MG63 (cell line): ENCODE results near the gene VPS35. TPM values are rescaled to one million over a fixed set of nuclear protein-coding genes. Genes with fewer than 3 reads are reported as not detected.

ENCODE experiments used
- DNase-seq: peaks from one replicate; pipeline ENCODE4 v3.0.0-alpha.2; 2020
- H3K27me3 ChIP-seq: fragments of 250-450 bp; sonication (Bioruptor Pico); 2 replicates; pipeline ENCODE4 v1.5.1; 2020; ENCODE audit warnings: mild to moderate bottlenecking, moderate library complexity
- H3K36me3 ChIP-seq: fragments of 250-450 bp; sonication (Bioruptor Pico); 2 replicates; pipeline ENCODE4 v1.5.1; 2020; ENCODE audit warnings: mild to moderate bottlenecking, moderate library complexity
- H3K4me3 ChIP-seq: fragments of 250-450 bp; sonication (Bioruptor Pico); 2 replicates; pipeline ENCODE4 v1.5.1; 2020; ENCODE audit warnings: mild to moderate bottlenecking, moderate library complexity
- H3K9me3 ChIP-seq: fragments of 250-450 bp; sonication (Bioruptor Pico); 2 replicates; pipeline ENCODE4 v1.5.1; 2020; ENCODE audit warnings: mild to moderate bottlenecking, moderate library complexity
- total RNA-seq: library from RNA; depleted of rRNA; stranded (reverse); fragments of >200 nt; shearing (Covaris generic); gene quantifications from 2 replicates; pipeline ENCODE4 v1.2.3, GENCODE V29; 2014; ENCODE audit warnings: low replicate concordance

The VPS35 gene
- total RNA-seq, 1 experiment from 2014 or later, result 134 TPM

DNA sequence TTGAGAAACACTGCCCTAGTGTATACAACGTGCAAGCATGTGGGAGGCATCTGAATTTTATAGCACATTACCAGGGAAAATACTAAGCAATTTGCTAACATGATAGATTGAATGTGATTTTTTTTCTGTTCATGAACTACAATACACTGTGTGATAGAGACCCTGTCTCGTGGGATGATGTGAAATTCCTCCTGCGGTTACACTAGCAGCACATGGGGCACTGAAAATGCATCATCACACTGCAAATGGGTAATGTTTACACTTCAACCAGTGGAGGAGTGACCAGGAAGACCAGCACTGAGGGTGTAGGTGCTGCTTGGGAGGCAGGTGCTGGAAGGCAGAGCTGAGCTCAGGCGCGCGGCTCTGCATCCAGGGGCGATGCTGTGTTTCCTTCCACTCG is 29.2 kb upstream of the VPS35 start:
- no peak overlapping the region for H3K4me3 ChIP-seq
- no peaks in the 10 kb centered on the region for H3K36me3 ChIP-seq
- 0 out of 2 replicates have a peak, but pooled peaks cover 1% of the 10 kb centered on the region for H3K9me3 ChIP-seq
- H3K27me3 ChIP-seq, result no peaks in the 10 kb centered on the region
- no peak for DNase-seq

DNA sequence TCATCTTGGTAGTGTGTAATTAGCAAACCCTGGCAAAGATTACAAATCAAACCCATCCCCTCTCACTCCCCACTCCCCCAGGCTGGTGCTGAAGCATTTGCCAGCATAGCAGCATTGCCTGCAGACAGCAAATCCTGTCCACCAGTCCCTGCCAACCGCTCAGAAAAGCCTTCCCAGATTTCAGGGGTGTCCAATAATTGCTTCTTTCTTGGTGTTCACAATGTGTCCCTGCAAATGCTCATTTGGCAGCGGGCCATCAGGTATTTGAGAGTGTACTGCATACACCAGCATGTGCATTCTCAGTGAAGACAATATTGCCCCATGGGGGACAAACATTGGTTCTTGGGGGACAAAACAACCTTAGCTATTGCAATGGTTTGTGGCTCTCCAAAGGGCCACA is 28.7 kb upstream of the VPS35 start:
- no peaks in the 10 kb centered on the region for H3K27me3 ChIP-seq
- no peak for DNase-seq
- H3K9me3 ChIP-seq, result no peaks in the 10 kb centered on the region
- no peak overlapping the region for H3K4me3 ChIP-seq
- H3K36me3 ChIP-seq, result no peaks in the 10 kb centered on the region

DNA sequence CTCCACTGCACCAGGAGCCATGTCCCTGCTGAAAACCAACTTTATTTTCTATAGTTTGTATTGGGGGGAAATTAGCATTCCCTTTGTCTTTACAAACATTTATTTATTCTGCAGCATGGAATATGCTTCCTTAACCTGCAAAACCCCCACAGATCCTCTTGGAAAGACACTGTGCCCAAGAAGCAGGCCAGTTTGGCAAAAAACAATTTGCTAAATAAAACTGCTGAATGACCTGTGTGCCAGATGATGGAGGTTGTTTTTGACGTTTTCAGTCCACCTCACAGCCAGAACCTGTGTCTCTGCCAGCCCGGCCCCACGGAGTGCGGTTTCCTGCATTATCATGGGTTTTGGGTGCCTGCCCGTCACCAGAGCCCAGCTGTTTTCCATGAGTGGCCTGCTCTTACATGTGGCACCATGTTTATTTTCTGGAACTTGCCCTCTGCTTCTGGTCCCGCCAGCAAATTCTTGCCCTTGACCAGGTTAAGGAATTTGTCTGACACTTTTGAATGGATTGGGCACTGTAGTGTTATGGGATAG is 26.9 kb upstream of the VPS35 start:
- Histone ChIP-seq H3K36me3 (no peaks in the 10 kb centered on the region), H3K9me3 (no peaks in the 10 kb centered on the region), H3K27me3 (no peaks in the 10 kb centered on the region), H3K4me3 (no peak overlapping the region)
- peak; percentile 81 for DNase-seq

DNA sequence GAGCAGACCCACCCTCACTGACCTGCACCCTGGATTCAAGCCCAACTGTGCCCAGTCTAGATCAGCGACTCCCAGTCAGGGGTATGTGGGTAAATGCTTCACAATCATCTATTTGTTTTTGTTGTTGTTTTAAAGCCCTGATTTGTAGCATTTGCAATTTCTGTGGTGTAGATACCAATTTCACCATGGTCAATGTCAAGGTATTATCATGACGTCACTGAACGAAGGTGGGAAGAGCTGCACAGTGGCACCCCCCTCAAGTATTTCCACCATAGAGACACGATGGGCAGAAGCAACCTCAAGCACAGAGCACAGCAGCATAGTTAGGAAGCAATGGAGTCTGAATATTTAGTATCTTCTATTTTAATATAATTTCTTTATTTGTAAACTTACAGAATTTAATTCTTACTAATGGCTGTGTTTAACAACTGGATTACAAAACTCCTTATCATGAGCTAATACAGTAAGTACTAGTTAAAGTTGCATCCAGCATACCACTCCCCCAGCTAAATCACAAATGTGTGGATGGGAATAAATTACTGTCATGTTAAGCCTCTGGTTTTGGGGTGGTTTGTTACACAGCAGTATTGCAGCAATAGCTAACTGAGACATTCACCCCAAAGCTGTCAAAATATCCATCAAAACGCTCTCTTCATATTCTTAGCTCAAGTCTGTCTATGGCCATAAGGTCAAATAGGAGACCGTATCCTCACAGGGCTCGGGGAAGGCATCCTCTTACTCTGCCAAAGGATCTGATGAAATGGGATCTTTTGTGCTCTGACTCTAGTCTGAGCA is 26.0 kb upstream of the VPS35 start:
- H3K4me3 ChIP-seq, result no peak overlapping the region
- H3K9me3 ChIP-seq, result no peaks in the 10 kb centered on the region
- no peak for DNase-seq
- no peaks in the 10 kb centered on the region for H3K27me3 ChIP-seq
- no peaks in the 10 kb centered on the region for H3K36me3 ChIP-seq

DNA sequence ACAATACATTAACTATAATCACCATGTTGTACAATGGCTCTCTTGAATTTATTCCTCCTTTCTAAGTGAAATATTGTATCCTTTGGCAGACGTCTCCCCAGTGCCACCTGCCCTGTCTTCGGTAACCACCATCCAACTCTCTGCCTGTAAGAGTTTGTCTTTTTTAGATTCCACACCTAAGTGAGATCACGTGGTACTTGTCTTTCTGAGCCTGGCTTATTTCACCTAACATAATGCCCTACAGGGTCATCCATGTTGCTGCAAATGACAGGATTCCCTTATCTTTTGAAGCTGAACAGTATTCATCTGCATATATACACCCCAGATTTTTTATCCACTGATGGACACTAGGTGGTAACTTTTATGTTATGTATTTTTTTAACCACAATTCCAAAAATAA is 24.7 kb upstream of the VPS35 start:
- Histone ChIP-seq H3K27me3 (no peaks in the 10 kb centered on the region), H3K9me3 (no peaks in the 10 kb centered on the region)

DNA sequence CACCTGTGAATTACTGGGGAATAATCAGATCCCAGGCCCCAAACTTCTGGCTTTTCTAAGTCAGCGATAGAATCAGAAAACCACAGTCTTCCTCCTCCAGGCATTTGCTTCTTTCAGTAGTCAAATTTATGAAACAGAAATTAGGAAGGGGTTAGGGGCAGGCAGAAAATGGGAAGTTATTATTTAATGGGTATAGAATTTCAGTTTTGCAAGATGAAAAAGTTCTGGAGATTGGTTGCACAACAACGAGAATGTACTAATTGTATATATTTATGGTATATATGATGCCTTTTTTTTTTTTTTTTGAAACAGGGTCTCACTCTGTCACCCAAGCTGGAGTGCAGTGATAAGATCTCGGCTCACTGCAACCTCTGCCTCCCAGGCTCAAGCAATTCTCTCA is 23.9 kb upstream of the VPS35 start:
- no peaks in the 10 kb centered on the region for H3K27me3 ChIP-seq
- no peaks in the 10 kb centered on the region for H3K36me3 ChIP-seq
- no peak overlapping the region for H3K4me3 ChIP-seq
- H3K9me3 ChIP-seq, result no peaks in the 10 kb centered on the region
- no peak for DNase-seq

More for the DNA sequence above, 24.7 kb upstream of the VPS35 start:
- Histone ChIP-seq H3K36me3 (no peaks in the 10 kb centered on the region), H3K4me3 (no peak overlapping the region)
- DNase-seq, result no peak

DNA sequence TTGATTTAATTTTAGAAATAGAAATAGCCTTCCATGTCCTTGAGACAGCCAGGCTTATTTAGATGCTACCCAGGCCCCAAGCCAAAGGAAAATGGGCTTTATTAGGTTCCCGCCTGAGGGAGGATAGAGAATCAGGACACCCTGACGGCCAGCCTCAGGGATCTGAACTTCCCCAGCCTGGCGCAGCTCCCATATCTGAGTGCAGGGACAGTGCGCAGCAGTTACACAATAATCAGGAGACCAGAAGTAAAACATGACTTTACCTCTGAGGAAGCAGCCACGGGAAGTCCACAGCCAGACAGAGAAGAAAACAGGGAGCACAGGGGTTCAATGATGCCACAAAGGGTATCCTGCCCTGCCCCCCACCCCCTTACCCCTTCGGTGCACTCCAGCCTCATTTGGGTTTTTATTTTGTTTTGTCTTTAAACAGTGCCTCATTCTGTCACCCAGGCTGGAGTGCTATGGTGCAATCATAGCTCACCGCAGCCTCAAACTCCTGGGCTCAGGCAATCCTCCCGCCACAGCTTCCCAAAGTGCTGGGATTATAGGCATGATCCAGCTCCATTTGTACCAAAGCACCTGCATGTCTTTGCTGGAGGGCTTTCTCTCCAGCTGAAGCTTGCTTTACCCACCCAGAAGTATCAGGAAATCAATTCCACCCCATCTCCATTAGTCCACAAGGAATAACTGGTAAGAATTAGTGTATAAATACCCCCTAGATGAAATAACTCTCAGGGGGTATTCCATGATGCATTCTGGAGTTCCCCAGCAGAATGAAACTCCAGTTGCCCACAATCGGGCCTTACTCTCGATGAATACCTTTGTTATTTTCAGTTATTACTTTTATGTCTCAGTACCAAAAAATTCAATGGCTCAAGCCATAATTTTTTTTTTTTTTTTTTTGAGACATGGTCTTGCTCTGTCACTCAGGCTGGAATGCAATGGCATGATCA is 22.4 kb upstream of the VPS35 start:
- Histone ChIP-seq H3K4me3 (no peak overlapping the region), H3K36me3 (no peaks in the 10 kb centered on the region), H3K9me3 (no peaks in the 10 kb centered on the region), H3K27me3 (no peaks in the 10 kb centered on the region)
- no peak for DNase-seq

DNA sequence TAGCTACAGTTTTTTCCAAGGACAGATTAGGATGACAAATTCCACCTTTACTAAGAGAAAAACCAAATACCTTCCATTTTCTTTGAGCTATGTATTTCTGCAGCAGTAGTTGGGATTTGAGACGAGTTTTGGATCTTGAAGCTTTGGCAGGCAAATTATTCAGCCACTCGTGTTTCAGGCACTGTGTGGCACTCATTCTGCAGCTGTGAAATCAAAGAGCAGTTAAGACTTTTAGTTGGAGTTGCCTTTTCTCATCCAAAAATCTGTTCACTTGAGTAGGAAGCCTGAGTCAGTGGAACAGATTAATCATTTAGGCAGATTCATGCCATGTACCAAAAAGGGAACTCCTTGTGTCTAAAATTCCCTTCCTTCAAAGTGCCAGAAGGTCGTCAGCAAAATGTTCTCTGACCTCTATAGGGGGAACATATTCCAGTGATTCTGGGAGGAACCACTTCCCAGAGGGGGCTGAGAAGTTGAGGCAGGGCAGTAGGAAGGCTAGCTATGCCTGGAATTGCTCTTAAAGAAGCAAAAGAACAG is 20.6 kb upstream of the VPS35 start:
- H3K36me3 ChIP-seq, result no peaks in the 10 kb centered on the region
- no peaks in the 10 kb centered on the region for H3K27me3 ChIP-seq
- H3K9me3 ChIP-seq, result no peaks in the 10 kb centered on the region
- no peak overlapping the region for H3K4me3 ChIP-seq
- no peak for DNase-seq

DNA sequence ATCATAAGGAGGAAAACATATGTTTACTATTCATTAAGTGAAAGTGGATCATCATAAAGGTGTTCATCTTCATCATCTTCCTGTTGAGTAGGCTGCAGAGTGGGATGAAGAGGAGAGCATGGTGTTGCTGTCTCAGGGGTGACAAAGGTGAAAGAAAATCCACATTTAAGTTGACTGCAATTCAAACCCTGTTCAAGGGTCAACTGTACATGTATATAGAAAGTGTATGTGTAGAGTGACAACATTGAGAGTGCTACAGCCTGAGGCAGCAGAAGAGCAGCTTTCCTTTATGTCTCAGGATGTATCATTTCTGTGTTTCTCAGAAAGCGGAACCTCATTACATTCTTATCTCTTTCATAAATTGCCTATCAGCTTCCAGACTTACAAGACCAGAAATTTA is 17.7 kb upstream of the VPS35 start:
- no peaks in the 10 kb centered on the region for H3K9me3 ChIP-seq
- peaks cover 3% of the 10 kb centered on the region; the same call in 1 of the 2 replicates for H3K36me3 ChIP-seq
- no peaks in the 10 kb centered on the region for H3K27me3 ChIP-seq
- H3K4me3 ChIP-seq, result no peak overlapping the region
- no peak for DNase-seq

DNA sequence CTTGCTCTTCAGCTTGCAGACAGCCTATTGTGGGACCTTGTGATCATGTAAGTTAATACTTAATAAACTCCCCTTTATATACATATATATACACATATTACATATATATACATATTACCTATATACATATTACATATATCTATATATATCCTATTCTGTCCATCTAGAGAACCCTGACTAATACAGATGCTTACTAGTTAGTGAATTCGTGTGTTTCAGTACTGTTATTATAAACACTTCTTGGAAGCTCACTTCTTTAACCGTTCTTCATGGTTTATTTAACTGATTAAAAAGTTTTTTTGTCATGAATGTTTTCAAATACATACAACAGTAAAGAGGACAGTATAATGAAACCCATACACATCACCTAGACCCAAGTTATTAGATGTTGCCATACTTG is 13.1 kb upstream of the VPS35 start:
- Histone ChIP-seq H3K9me3 (no peaks in the 10 kb centered on the region), H3K27me3 (no peaks in the 10 kb centered on the region), H3K36me3 (peaks cover 30% of the 10 kb centered on the region), H3K4me3 (no peak overlapping the region)
- DNase-seq, result no peak

DNA sequence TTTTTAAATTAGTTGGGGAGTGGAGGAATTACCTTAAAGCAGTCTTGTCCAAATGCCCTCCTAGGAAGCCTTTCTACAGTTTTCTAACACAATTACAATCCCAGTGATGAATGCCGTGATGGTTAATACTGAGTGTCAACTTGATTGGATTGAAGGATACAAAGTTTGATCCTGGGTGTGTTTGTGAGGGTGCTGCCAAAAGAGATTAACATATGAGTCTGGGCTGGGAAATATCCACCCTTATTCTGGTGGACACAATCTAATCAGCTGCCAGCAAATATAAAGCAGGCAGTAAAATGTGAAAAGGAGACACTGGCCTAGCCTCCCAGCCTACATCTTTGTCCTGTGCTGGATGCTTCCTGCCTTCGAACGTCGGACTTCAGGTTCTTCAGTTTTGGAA is 12.6 kb upstream of the VPS35 start:
- no peak overlapping the region for H3K4me3 ChIP-seq
- no peaks in the 10 kb centered on the region for H3K9me3 ChIP-seq
- no peaks in the 10 kb centered on the region for H3K27me3 ChIP-seq
- DNase-seq, result no peak
- H3K36me3 ChIP-seq, result peaks cover 34% of the 10 kb centered on the region

DNA sequence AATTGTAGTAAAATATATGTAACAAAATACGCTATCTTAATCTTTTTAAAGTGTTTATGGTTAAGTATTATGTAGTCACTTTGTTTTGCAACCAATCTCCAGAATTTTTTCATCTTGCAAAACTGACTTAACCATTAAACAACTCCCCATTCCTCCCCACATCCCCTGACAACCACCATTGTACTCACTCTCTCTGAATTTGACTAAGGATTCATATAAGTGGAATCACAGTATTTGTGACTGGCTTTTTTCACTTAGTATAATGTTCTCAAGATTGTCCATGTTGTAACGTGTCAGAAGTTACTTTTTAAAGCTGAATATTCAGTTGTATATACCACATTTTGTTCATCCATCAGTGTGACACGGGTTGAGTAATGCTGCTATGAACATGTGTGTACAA is 11.1 kb upstream of the VPS35 start:
- H3K27me3 ChIP-seq, result no peaks in the 10 kb centered on the region
- no peaks in the 10 kb centered on the region for H3K9me3 ChIP-seq
- H3K36me3 ChIP-seq, result peaks cover 50% of the 10 kb centered on the region
- no peak overlapping the region for H3K4me3 ChIP-seq
- no peak for DNase-seq

DNA sequence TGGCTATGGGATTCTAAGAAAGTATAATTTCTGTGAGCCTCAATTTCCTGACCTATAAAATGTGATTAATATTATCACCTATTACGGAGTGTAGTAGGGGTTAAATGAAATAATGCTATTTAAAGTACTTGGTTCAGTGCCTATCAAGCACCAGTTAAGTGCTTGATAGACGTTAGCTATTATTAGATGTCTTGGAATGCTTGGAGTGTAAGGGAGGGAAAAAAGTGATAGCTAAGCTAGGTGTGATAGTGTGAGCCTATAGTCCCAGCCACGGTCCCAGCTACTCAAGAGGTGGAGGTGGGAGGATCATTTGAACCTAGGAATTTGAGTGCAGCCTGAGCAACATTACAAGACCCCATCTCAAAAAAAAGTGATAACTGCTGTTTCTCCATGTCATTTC is 8.0 kb upstream of the VPS35 start:
- no peak overlapping the region for H3K4me3 ChIP-seq
- no peaks in the 10 kb centered on the region for H3K9me3 ChIP-seq
- H3K36me3 ChIP-seq, result peaks cover 67% of the 10 kb centered on the region
- H3K27me3 ChIP-seq, result no peaks in the 10 kb centered on the region
- DNase-seq, result no peak

DNA sequence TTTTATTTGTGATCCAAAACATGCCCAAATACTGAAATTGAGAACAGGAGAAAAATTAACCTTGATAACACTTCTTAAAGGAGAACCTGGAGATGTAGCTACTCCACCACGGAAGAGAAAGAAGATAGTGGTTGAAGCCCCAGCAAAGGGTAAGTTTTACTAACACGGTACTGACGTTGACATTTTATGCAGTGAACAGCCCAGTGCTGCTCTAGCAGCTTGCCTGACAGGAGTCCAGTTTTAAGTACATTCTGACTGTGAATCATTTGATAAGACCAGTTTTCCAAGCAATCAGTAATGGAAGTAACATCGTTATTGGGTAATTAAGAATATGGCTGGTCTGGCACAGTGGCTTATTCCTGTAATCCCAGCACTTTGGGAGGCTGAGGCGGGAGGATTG is 7.0 kb upstream of the VPS35 start:
- DNase-seq, result no peak
- H3K4me3 ChIP-seq, result no peak overlapping the region
- no peaks in the 10 kb centered on the region for H3K27me3 ChIP-seq
- peaks cover 72% of the 10 kb centered on the region for H3K36me3 ChIP-seq
- no peaks in the 10 kb centered on the region for H3K9me3 ChIP-seq

DNA sequence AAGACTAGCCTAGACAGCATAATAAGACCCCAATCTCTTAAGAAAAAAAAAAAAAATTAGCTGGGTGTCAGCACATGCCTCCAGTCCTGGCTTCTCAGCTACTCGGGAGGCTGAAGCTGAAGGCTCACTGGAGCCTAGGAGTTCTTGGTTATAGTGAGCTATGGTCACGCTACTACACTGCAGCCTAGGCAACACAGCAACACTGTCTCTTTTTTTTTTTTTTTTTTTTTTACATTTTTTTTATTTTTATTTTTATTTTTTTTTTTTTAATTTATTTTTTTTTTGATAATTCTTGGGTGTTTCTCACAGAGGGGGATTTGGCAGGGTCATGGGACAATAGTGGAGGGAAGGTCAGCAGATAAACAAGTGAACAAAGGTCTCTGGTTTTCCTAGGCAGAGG is 4.6 kb upstream of the VPS35 start:
- Histone ChIP-seq H3K36me3 (peaks cover 71% of the 10 kb centered on the region), H3K9me3 (no peaks in the 10 kb centered on the region)

DNA sequence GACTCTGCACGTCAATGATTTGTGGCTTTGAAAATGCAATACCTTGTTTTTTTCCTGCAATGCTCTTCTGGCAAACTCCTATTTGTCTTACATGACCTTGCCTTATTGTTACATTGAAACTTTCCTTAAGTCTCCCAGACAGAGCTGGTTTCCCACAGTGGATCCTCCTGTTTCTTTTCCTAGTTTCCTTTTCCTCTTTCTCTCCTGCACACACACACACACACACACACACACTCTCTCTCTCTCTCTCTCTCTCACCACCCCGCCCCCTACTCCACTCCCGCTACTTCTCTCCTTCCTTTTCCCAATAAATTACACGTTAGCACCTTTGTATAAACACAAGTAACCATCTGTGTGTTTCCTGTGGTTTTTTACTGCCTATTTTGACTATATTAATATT is 2.7 kb upstream of the VPS35 start:
- Histone ChIP-seq H3K4me3 (peak overlapping the region; percentile 90), H3K36me3 (peaks cover 53% of the 10 kb centered on the region)
- DNase-seq, result no peak

More for the DNA sequence above, 4.6 kb upstream of the VPS35 start:
- no peak overlapping the region for H3K4me3 ChIP-seq
- no peaks in the 10 kb centered on the region for H3K27me3 ChIP-seq
- no peak for DNase-seq

More for the DNA sequence above, 2.7 kb upstream of the VPS35 start:
- Histone ChIP-seq H3K27me3 (no peaks in the 10 kb centered on the region), H3K9me3 (no peaks in the 10 kb centered on the region)
